ENCODE results near the gene AKR7A2.
A peak's percentile ranks its signal among the peaks of the same experiment; 100 is the strongest.

The AKR7A2 gene

GRCh38 chr1:19311931-19312781, at the start of gene AKR7A2, which contains the start of gene SLC66A1:
TSS of gene AKR7A2 (minus strand) at chr1:19312144. CDS start at chr1:19312124, 20 bp downstream.
TSS of gene SLC66A1 (plus strand) at chr1:19312326. CDS start at chr1:19317678, 5,352 bp downstream.
- peak; percentile 78 to 86 (median 83) for DNase-seq (ENCODE audit: low read depth in 2 of 3, low spot score in 1 of 3)

- DNase-seq (ENCODE audit: low read depth in 2 of 3, low spot score in 1 of 3), result no peak
Measured at GRCh38 chr1:19360843-19361610, 49.1 kb upstream of the AKR7A2 start.

- DNase-seq (ENCODE audit: low read depth in 2 of 3, low spot score in 1 of 3), result no peak
Measured at GRCh38 chr1:19360432-19360831, 48.5 kb upstream of the AKR7A2 start.

- DNase-seq (ENCODE audit: low read depth in 2 of 3, low spot score in 1 of 3), result no peak
Measured at GRCh38 chr1:19360016-19360415, 48.1 kb upstream of the AKR7A2 start.

DNA sequence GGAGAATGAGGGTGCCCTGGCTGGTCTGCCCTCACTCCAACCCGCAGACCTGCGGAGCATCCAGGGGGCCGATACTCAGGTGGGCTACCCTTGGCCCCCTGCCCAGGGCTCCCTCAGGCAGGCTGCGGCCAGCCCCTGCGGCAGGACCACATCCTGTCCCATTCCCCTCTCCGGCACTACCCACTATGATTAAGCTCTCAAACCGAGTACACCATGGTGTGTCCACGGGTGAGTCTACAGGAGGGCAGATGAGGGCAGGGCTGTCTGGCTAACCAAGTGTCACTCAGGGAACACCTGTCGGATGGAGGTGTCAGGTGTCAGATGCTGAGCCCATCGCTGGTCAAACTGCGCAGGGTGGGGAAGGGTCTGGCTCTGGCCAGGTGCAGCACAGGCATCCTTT, 47.4 kb upstream of the AKR7A2 start:
- DNase-seq (ENCODE audit: low read depth in 2 of 3, low spot score in 1 of 3), result no peak

GRCh38 chr1:19358710-19359109, 46.8 kb upstream of the AKR7A2 start:
- no peak for DNase-seq (ENCODE audit: low read depth in 2 of 3, low spot score in 1 of 3)

- no peak for DNase-seq (ENCODE audit: low read depth in 2 of 3, low spot score in 1 of 3)
Measured at GRCh38 chr1:19357299-19357986, 45.5 kb upstream of the AKR7A2 start.

DNA sequence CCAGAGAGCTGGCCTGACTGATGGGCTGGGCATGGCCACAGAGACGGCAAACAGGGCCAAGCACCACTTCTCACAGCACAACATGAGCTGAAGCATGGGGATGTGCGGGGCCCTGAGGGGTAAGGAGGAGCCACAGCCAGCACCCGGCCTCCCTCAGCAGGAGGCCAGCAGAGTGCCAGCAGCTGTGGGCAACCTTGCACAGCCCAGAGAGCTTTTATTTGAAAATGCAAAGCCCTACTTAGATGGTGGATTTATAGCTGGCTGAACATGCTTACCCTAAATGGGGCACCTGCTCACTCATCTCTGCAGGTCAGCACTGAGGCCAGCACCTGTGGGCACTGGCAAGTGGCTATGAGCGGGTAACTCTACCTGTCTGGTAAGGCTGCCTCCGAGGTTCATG, 44.3 kb upstream of the AKR7A2 start:
- DNase-seq (ENCODE audit: low read depth in 2 of 3, low spot score in 1 of 3), result no peak

DNA sequence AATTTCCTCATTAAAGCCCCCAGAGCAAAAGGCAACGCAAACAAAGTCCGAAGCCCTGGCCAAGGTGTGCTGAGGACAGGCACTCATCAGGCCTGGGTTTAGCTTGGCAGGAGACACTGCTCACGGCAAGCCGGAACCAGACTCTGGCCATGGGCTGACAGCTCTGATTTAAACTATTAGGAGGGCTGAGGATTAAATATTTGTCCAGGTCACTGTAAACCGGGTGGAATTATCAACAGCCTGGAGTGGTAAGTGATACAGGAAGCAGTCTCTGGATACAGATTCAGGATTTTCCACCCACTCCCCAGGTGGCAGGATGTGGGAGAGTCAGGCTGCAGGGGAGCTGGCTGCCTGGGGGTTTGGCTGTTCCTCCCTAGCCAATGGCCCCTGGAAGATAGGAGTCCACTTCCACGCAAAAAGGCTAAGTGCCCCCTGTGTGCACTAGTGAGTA, 42.6 kb upstream of the AKR7A2 start:
- no peak for DNase-seq (ENCODE audit: low read depth in 2 of 3, low spot score in 1 of 3)

DNA sequence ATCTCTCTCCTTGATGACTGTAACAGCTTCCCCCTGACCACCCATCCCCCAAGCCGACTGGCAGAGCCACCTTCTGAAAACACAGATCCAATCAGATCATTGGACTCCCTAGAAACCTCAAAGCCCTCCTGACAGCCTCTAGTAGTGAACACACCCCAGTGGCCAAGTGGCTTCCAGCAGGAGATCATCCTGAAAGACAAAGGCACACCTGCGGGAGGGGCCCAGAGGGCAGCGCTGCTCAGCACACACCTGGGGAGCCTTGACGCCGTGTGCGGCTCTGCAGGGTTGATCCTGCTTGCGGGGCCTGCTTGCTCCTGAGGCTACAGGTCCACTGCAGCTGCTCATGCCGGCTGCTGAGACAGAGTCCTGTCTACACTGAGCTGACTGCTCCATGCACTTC, 41.7 kb upstream of the AKR7A2 start:
- no peak for DNase-seq (ENCODE audit: low read depth in 2 of 3, low spot score in 1 of 3)

DNA sequence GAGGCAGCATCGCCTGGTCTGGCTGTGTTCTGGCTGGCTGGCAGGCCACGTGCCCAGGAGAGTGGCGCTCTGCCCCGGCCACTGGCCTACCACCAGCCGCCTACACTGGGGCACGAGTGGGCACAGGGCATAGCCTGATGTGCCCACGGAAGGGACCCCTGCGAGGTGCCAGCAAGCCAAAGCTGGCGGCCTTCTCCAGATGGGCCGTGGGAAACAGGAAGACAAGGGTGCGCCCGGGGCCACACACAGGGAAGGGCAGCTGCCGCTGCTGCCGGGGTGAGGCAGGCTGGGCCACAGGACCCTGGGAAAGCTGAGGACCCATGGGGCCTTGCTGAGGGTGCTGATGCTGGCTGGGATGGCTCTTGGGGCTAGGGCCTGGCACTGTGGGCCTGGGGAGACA, 40.9 kb upstream of the AKR7A2 start:
- no peak for DNase-seq (ENCODE audit: low read depth in 2 of 3, low spot score in 1 of 3)

DNA sequence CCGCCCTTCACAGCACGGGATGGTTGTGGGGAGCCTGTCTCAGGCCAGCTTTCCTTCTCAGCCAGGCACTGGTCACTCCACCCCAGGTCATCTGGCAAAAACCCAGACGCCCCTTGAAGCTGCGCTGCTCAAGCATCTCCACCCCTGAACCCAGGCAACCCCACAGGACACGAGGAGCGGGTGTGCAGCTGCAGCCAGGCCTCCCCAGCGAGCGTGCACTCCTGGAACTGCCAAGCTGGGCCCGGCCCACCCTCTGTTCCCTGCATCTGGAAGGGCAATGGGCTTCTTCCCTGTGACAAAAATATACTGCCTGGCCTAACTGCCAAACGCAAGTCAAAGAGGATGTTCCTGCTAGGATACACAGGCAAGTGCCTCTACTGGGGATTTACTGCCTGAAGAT, 39.9 kb upstream of the AKR7A2 start:
- DNase-seq (ENCODE audit: low read depth in 2 of 3, low spot score in 1 of 3), result no peak

DNA sequence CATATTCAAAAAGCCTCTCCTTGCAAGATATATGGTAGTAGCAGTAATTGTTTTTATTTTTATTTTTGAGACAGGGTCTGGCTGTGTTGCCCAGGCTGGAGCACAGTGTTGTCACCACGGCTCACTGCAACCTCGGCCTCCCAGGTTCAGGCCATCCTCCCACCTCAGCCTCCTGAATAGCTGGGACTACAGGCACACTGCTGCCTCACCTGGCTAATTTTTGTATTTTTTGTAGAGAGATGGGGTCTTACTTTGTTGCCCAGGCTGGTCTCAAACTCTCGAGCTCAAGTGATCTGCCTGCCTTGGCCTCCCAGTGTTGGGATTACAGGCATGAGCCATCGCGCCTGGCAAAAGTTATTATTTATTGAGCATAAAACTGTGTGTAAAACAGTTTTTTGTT, 38.6 kb upstream of the AKR7A2 start:
- DNase-seq (ENCODE audit: low read depth in 2 of 3, low spot score in 1 of 3), result no peak

DNA sequence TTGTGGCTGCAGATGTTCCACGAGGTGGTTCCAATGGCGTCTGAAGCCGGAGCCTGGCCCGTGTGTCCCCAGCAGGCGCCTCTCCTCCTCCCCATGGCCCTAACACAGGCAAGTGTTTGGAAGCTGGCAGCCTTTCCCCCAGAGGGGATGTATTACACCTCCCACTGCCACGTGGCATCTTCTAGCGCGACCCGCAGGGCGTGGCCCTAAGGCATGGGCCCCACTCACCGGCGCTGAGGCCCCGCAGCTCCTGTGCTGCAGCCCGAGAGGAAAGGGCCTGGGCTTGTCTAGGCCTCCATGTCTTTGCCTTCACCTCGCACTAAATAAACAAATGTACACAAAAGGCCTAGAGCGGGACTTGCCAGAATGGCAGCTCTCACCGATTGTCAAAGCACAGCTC, 38.1 kb upstream of the AKR7A2 start:
- DNase-seq (ENCODE audit: low read depth in 2 of 3, low spot score in 1 of 3), result no peak

GRCh38 chr1:19348441-19349198, 36.7 kb upstream of the AKR7A2 start:
- no peak for DNase-seq (ENCODE audit: low read depth in 2 of 3, low spot score in 1 of 3)

DNA sequence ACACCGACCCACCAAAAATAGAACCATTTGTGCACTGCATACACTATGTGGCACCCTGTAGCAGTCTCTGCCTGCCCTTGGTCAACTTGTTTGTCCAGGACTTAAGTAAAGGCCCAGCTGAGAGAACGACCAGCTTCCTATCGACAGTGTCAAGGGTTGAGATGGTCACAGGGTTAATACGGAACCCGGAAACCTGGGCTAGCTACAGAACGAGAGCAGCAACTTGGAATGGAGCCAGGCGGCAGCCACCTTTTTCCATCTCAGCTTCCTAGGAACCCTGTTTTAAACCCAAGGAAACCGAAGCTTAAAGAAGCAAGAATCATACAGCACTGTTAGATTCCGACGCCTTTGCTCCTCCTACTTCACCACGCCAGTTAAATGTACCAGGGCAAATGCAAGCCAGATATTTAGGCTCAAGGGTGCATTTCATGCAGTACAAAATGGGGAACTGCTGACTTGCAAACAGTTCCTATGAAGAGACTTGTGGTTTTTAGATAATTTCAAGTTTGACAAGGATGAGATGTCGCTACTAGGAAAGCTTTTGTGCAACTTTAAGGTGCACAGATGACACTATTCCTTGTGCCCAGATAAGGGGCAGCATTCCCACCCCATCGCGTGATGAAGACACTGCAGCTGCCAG, 35.7 kb upstream of the AKR7A2 start:
- DNase-seq (ENCODE audit: low read depth in 2 of 3, low spot score in 1 of 3), result no peak

DNA sequence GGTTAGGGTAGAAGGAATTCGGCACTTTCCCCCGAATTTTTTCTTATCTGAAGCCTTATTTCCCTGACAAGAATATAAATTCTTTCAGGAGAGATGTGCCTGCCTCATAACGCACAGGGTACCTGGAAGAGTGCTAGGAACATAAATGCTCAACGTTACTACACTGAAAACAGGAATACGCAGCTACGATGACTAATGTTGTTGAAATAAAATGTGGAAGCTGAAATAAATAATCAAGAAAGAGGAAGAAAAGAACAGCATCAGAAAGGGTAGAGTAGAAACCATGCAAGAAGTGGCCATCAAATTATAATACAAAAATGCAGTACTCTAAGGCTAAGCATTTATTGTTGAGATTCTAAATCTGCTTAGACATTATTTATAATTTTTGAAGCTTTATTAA, 34.1 kb upstream of the AKR7A2 start:
- DNase-seq (ENCODE audit: low read depth in 2 of 3, low spot score in 1 of 3), result no peak

DNA sequence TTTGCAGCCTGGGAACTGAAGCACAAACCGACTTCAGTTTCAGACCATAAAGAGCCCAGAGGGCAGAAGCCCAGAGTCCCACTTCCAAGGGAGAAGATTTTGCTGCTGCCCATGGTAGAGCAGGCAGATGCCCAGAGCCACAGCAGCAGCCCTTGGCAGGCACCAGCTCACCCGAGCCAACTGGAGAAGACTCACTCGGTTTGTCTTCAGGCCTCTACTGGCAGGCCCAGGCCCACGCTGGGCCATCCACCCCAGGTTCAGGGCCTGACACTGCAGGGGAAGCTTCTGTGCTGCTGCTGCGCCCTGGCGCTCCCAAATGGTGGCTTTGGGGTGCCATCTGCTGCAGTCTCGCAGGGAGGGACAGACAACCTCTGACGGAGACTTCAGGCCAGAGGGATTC, 33.4 kb upstream of the AKR7A2 start:
- no peak for DNase-seq (ENCODE audit: low read depth in 2 of 3, low spot score in 1 of 3)

DNA sequence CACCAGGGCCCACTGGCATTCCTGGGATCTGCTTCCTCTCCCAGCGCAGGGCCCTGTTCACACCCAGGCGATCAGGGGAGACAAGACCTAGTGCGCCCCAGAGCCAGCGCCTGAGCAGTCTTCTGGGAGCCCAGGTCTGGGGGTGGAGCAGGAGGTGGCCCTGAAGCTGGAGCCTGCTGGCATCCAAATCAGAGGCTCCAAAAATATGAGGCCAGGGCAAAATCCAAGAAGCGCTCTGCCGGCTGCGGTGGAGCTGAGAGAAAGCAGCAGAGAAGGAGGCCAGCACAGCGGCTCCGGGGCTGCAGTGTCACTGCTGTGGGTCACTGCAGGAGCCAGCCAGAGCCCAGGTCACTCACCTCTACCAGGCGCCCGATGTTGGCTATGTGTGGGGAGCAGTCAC, 32.9 kb upstream of the AKR7A2 start:
- DNase-seq (ENCODE audit: low read depth in 2 of 3, low spot score in 1 of 3), result no peak

DNA sequence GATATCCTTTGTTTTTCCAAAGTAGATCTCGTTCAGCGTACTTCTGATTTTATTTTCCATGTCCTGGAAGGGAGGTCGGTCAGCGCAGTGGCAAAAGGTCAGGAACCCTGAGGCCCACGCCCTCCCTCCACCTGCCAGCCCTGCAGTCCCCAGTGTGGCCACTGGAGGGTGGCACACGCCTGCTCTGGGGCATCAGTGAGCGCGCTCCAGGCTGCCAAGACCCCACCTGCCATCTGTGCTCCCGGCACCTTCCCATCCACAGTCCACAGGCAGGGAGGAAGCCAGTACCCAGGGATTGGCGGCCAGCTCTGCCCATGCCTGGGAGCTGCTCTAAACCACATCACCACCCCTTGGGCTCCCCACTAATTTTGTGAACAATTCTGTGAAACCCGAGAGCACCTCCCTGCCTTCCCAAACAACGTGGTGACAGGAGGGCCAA, 32.4 kb upstream of the AKR7A2 start:
- peak in 1 of 3 donors; percentile 18 for DNase-seq (ENCODE audit: low read depth in 2 of 3, low spot score in 1 of 3)

Data from stimulated activated CD4-positive, alpha-beta T cell treated with anti-CD3 and anti-CD28 coated beads, Interleukin-12 subunit alpha, Interleukin-12 subunit beta, amount 100 ng/mL, for 48 hours (primary cell).